B cell (primary cell): Measurements from ENCODE around the gene FEZ2. TPM values are rescaled to one million over a fixed set of nuclear protein-coding genes. Genes with fewer than 3 reads are reported as not detected.

Experiments used
- ATAC-seq: fragments of 200-7000 bp; cut with Tn5 transposase; one replicate; pipeline ENCODE4 v1.10.0; 2021; ENCODE audit warnings: low read depth, mild to moderate bottlenecking, moderate number of reproducible peaks, moderate library complexity
- CTCF ChIA-PET: fragments of 350-600 bp; sonication (Branson Sonifier 250); formaldehyde crosslinking; loops from one replicate; lab custom pipeline; 2021; ENCODE audit warnings: antibody characterized with exemption, inconsistent platforms; lab: Charles Lee
- POLR2A ChIA-PET: fragments of 350-600 bp; sonication (Branson Sonifier 250); formaldehyde crosslinking; loops from one replicate; lab custom pipeline; 2021; ENCODE audit warnings: antibody characterized with exemption; lab: Charles Lee
- DNase-seq: peaks from one replicate; pipeline ENCODE4 v3.0.0; 2013
- H2AFZ ChIP-seq: 2 replicates; pipeline ENCODE4 v1.6.1; 2012; ENCODE audit warnings: mild to moderate bottlenecking, low read depth, low read length; ENCODE audit not compliant: insufficient read depth, poor library complexity, severe bottlenecking
- H3K27ac ChIP-seq, 2 donors: 1 replicate in 1 of 2; 2 replicates in 1 of 2; pipeline ENCODE4 v1.5.1; 2012 to 2013; ENCODE audit warnings: low read length in 2 of 2, mild to moderate bottlenecking in 2 of 2, moderate library complexity in 1 of 2
- H3K27me3 ChIP-seq, 4 experiments: fragments of 200-600 bp in 1 of 4; sonication (generic) in 1 of 4; replicated peaks in 1 of 4; 1 replicate in 2 of 4; 2 replicates in 2 of 4; pipeline versions ENCODE4 v1.6.1 to v1.7.0; 2013 to 2016; ENCODE audit warnings: low read length in 3 of 4, mild to moderate bottlenecking in 2 of 4, mixed read lengths in 1 of 4, moderate library complexity in 1 of 4; ENCODE audit not compliant: insufficient read depth in 4 of 4, control insufficient read depth in 3 of 4; ENCODE audit errors: control extremely low read depth in 1 of 4
- H3K36me3 ChIP-seq, 2 experiments: replicated peaks in 1 of 2; 1 replicate in 1 of 2; 2 replicates in 1 of 2; pipeline versions ENCODE4 v1.6.1 to v1.7.1; 2013; ENCODE audit warnings: low read length in 1 of 2; ENCODE audit not compliant: insufficient read depth in 2 of 2, control insufficient read depth in 1 of 2; ENCODE audit errors: control extremely low read depth in 1 of 2, extremely low read depth in 1 of 2
- H3K4me1 ChIP-seq, 2 donors: fragments of 200-600 bp in 1 of 2; sonication (generic) in 1 of 2; 1 replicate in 1 of 2; 2 replicates in 1 of 2; pipeline versions ENCODE4 v1.5.1 to v1.6.1; 2013 to 2017; ENCODE audit warnings: low read length in 2 of 2; ENCODE audit not compliant: control insufficient read depth in 2 of 2, insufficient read depth in 2 of 2
- H3K4me2 ChIP-seq: replicated peaks from 2 replicates; pipeline ENCODE3; 2012; ENCODE audit warnings: mild to moderate bottlenecking, low read depth, low read length; ENCODE audit not compliant: poor library complexity, severe bottlenecking
- H3K4me3 ChIP-seq, 5 experiments: fragments of 200-600 bp in 1 of 5; sonication (generic) in 1 of 5; 1 replicate in 3 of 5; 2 replicates in 2 of 5; pipeline versions ENCODE4 v1.5.1 to v1.7.0; 2011 to 2016; ENCODE audit warnings: low read length in 4 of 5, mild to moderate bottlenecking in 4 of 5, low read depth in 2 of 5, control low read depth in 1 of 5, moderate library complexity in 1 of 5; ENCODE audit not compliant: insufficient read depth in 1 of 5; ENCODE audit errors: control extremely low read depth in 1 of 5, extremely low read depth in 1 of 5
- H3K79me2 ChIP-seq: fragments of 200-600 bp; sonication (generic); one replicate; pipeline ENCODE4 v1.6.0; 2016; ENCODE audit warnings: low read length; ENCODE audit not compliant: control insufficient read depth, insufficient read depth
- H3K9ac ChIP-seq: fragments of 200-600 bp; sonication (generic); 2 replicates; pipeline ENCODE4 v1.6.1; 2017; ENCODE audit warnings: mild to moderate bottlenecking, low read length, moderate library complexity
- H3K9me3 ChIP-seq, 3 donors: one replicate each; pipeline versions ENCODE4 v1.6.1 to v1.7.1; 2013; ENCODE audit warnings: low read length in 2 of 3; ENCODE audit not compliant: control insufficient read depth in 2 of 3, insufficient read depth in 1 of 3; ENCODE audit errors: control extremely low read depth in 1 of 3
- H4K20me1 ChIP-seq: 2 replicates; pipeline ENCODE4 v1.6.0; 2012; ENCODE audit warnings: mild to moderate bottlenecking, low read length; ENCODE audit not compliant: insufficient read depth, control insufficient read depth, poor library complexity, severe bottlenecking
- H3K27ac Mint-ChIP-seq: one replicate; pipeline ENCODE4 v1.8.0; 2021; ENCODE audit warnings: mixed read lengths
- H3K27me3 Mint-ChIP-seq: one replicate; pipeline ENCODE4 v1.8.0; 2021; ENCODE audit warnings: mixed read lengths
- H3K4me1 Mint-ChIP-seq: one replicate; pipeline ENCODE4 v1.8.0; 2021; ENCODE audit warnings: mixed read lengths
- H3K4me3 Mint-ChIP-seq: one replicate; pipeline ENCODE4 v1.8.0; 2021; ENCODE audit warnings: mixed read lengths
- H3K9me3 Mint-ChIP-seq: one replicate; pipeline ENCODE4 v1.8.0; 2022; ENCODE audit warnings: mixed read lengths; ENCODE audit not compliant: insufficient read depth
- CTCF ChIP-seq: fragments of 200-600 bp; IDR thresholded peaks from one replicate; pipeline ENCODE4 v1.8.0; 2022; ENCODE audit warnings: antibody characterized with exemption, mild to moderate bottlenecking
- EZH2 ChIP-seq: IDR thresholded peaks from 2 replicates; pipeline ENCODE4 v1.6.1; 2012; ENCODE audit warnings: borderline replicate concordance, low read depth, mild to moderate bottlenecking, moderate library complexity, low read length; ENCODE audit not compliant: insufficient read depth, poor library complexity, severe bottlenecking
- WGBS: methylation state at CpG from one replicate; pipeline ENCODE4 v1.1.5; 2013; ENCODE audit warnings: missing lambda C conversion rate; ENCODE audit not compliant: insufficient coverage; 5-methylcytosine and 5-hydroxymethylcytosine counted together
- intact Hi-C: fragments of 100-400 bp; cut with micrococcal nuclease; formaldehyde crosslinking; loops from one replicate; pipeline ENCODE4 v1.10.0; 2022
- polyA plus RNA-seq: library from polyadenylated mRNA; depleted of rRNA; stranded (reverse); fragments of >200 nt; gene quantifications from 2 replicates; pipeline ENCODE4 v1.2.3, GENCODE V29; 2012
- total RNA-seq, 2 donors: library from RNA; stranded (reverse); fragments of 120-200 nt in 1 of 2; gene quantifications; 1 replicate in 1 of 2; 2 replicates in 1 of 2; pipeline versions ENCODE4 v1.2.3 to v1.2.4, GENCODE V29; 2013 to 2022

The FEZ2 gene
- total and polyA plus RNA-seq, 2 donors (not counting 1 experiment from before 2014, with no cell fraction given) = 6.2 to 32.7 TPM

GRCh38 chr2:36594849-36595248 lies 3.1 kb downstream of the FEZ2 start:
- Mint-ChIP-seq H3K27ac (no peak overlapping the region), H3K27me3 (no peaks in the 10 kb centered on the region), H3K4me3 (no peak overlapping the region), H3K9me3 (no peaks in the 10 kb centered on the region), H3K4me1 (peaks cover 39% of the 10 kb centered on the region)
- Histone ChIP-seq H3K27ac (no peak overlapping the region), H3K9me3 (no peaks in the 10 kb centered on the region), H3K79me2 (peaks cover 45% of the 10 kb centered on the region), H4K20me1 (peaks cover 15% of the 10 kb centered on the region), H3K27me3 (no peaks in the 10 kb centered on the region), H2AFZ (no peak overlapping the region), H3K36me3 (peaks cover 4 to 10% of the 10 kb centered on the region in 2 experiments), H3K4me1 (peaks cover 11 to 18% of the 10 kb centered on the region in 2 donors), H3K4me3 (no peak overlapping the region), H3K9ac (no peak overlapping the region), H3K4me2 (no peak overlapping the region)
- intact Hi-C loops = loop anchor here (5.0 kb wide), 1 partner anchor 1782 kb away; the partner anchor contains the start of gene ATL2
- TF ChIP-seq CTCF (no peak), EZH2 (no peak)
- DNase-seq = no peak
- ChIA-PET CTCF (no interaction called here), POLR2A (no interaction called here)
- 100% methylated on average over 2 of the region's 6 CpGs for WGBS
- no peak for ATAC-seq

- H3K4me2 ChIP-seq = no peak overlapping the region
- no peak for TF ChIP-seq EZH2
- no peak for TF ChIP-seq CTCF
- H3K4me3 ChIP-seq = no peak overlapping the region
- POLR2A ChIA-PET = no interaction called here
- no peak overlapping the region for H3K27ac ChIP-seq
- H3K27me3 Mint-ChIP-seq = no peaks in the 10 kb centered on the region
- CTCF ChIA-PET = no interaction called here
- H3K4me3 Mint-ChIP-seq = no peak overlapping the region
- no peak overlapping the region for H2AFZ ChIP-seq
- peaks cover 14% of the 10 kb centered on the region for H3K4me1 Mint-ChIP-seq
- H3K79me2 ChIP-seq = peaks cover 13% of the 10 kb centered on the region
- no peak overlapping the region for H3K9ac ChIP-seq
- no peaks in the 10 kb centered on the region for H3K27me3 ChIP-seq
- no peaks in the 10 kb centered on the region for H3K4me1 ChIP-seq
- WGBS = no CpG with 5 or more reads among the region's 2 CpGs
- ATAC-seq = no peak
- DNase-seq = no peak
- H3K9me3 ChIP-seq = no peaks in the 10 kb centered on the region
- no peaks in the 10 kb centered on the region for H3K9me3 Mint-ChIP-seq
- H3K36me3 ChIP-seq = peaks cover 4 to 21% of the 10 kb centered on the region in 2 experiments
- no peak overlapping the region for H3K27ac Mint-ChIP-seq
- intact Hi-C loops = no loop called here
- H4K20me1 ChIP-seq = no peaks in the 10 kb centered on the region
These were observed 8.7 kb downstream of the FEZ2 start for GRCh38 chr2:36589230-36589630.
